GM18873 (cell line): Measurements from ENCODE around the gene ROR2.

Source experiments
- ATAC-seq: cut with Tn5 transposase; IDR thresholded peaks from one replicate; pipeline ENCODE4 v1.9.1; 2021; ENCODE audit warnings: mild to moderate bottlenecking, moderate library complexity, moderate number of reproducible peaks; ENCODE audit not compliant: unreplicated experiment, low FRiP score

Gene ROR2

GRCh38 chr9:91949392-91949945, 559 bp downstream of the ROR2 start:
- no peak for ATAC-seq

DNA sequence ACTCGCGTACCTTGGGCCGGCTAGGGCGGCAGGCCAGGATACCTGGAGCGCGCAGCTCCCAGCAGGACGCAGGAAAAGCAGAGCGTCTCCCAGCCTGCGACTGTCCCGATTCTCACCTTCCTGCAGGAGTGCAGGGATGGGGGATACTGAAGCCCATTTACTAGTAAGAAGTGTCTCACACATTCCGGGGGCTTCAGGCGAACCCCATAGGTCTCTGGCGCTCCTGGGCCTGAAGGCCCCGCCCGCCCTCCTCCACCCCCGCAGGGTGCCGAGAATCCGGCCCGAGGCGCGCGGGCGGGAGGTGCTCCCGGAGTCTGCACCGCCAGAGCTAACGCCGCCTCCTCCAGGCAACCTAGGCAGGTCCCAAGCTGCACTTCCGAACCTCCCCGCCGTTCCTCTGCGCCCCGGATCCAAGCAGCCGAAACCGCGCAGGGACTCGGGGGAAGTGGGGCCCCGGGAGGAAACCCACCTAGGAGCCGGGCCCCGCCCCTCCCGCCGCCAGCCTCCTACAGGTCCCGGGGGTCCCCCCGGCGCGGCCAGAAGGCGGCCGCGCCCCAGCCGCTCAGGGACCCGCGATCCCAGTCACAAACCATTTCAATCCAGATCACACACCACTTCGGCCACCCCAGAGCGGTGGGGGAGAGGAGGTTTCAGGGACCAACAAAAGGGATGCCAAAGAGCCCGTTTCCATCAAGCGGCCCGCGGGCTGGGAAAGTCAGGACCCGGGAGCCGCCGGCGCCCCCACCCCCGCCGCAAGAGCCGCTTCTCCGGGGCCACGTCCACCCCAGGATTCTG, 1.2 kb downstream of the ROR2 start:
- no peak for ATAC-seq

- no peak for ATAC-seq
Measured at GRCh38 chr9:91948101-91948596, 1.9 kb downstream of the ROR2 start.

GRCh38 chr9:91946653-91947488, 3.2 kb downstream of the ROR2 start:
- ATAC-seq: no peak

DNA sequence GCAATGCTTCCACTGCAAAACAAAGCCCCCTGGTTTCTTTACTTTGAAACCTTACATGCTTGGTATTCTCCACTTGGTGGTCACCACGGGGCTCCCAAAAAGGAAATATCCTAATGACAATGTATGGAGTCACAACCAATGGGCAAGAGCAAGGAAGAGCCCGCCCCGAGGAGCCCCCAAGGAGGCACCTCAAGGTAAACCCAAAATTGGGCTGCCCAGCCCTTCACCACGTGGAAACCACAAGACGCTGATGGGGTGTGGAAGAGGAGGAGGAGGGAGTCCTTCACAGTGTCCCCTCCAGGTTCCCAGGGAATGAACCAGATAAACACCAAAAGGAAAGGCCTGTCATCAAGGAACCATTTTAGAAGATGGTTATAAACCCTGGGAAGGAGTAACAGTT, 3.8 kb downstream of the ROR2 start:
- ATAC-seq: no peak

DNA sequence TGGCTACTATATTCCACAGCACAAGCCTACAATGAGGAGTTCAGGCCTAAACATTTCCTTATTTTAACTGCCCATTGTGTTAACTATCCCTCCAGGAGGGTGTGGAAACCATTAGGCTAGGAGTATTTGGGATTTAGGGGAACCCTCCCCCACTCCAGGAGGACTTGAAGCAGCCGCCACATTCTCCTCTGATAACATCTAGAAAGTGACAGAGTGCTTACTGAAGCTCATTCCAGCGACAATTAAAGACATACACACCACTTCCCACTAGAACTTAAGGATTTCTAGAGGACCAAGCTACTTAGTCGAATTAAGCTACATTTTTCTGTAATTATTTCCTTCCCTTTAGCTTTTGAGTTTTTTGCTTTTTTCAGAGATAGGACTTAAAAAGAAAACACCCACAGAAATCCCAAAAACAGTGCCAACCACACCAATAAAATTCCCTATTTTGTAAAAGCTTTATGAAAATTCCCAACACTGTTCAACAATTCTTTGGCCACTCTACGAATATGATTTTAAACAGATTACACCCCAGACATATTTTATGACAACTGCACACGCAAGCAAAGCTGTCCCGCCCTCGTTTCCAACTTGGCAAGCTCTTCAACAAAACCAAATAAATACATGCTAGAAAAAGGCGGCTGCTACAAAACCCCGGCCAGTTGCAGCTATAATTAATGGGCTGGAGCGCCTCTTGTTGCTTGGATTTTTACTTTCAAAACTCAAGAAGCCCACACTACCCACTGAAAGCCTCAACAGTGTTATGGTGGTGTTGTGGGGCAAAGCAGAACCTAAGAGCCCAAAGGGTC, 4.5 kb downstream of the ROR2 start:
- no peak for ATAC-seq

DNA sequence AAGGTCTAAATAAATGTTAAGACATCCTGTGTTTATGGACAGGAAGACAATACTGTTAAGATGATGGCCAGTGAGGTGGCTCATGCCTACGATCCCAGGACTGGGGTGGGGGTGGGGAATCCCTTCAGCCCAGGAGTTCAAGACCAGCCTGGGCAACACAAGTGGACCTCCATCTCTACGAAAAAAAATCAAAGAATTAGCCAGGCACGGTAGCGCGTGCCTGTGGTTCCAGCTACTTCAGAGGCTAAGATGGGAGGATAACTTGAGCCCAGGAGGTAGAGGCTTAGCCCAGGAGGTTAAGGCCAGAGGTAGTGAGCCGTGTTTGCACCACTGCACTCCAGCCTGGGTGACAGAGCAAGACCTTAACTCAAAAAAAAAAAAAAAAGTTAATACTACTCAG, 5.3 kb downstream of the ROR2 start:
- ATAC-seq: no peak

DNA sequence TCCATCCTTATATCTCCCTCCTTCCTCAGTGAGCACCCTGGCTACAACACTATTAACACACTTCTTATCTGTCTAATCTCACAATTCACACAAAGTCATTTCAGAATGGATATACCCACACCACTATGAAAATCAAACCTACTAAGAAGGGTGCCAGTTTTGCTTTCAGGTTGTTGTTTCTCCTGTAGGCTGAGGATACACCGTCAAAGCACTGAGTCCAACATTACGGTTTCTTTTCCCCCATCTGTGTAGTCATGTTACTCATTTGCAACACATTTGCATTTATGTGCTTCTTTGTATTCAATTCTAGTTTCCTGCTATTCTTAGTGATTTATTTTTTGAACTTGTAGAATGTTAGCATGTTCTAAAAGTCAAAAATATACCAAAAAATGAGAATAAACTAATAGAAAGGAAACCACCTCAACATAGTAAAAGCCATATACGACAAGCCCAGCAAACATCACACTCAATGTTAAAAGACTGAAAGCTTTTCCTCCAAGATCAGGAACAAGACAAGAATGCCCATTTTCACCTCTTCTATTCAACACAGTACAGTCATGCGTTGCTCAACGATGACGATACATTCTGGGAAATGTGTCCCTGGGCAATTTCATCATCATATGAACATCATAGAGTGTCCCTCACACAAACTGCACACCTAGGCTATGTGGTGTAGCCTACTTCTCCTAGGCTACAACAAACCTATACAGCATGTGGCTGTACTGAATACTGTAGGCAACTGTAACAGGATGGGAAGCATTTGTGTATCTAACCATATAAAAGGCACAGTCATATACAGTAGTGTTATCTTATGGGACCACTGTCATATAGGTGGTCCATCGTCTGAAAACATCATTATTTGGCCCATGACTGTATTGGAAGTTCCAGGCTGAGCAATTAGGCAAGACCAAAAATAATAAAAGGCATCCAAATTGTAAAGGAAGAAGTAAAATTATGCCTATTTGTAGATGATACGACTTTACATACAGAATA, 6.3 kb downstream of the ROR2 start:
- ATAC-seq: no peak

DNA sequence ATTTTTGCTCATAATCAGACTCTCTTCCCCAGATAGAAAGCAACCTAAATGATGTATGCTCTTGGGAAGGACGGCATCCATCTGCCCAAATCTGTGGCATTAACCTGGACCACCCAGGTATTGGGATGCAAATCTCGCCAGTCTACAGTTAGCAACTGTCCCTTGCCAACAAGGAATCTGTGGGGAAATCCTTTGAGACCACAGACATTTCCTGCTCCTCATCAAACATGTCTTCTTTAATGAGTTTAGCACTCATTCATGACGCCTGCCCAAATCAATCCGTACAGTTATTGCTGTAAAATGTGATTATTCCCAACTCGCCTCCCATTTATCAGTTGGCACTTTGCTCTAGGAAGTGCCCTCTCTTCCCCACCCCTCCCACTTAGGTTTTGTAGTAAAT, 7.8 kb downstream of the ROR2 start:
- no peak for ATAC-seq

DNA sequence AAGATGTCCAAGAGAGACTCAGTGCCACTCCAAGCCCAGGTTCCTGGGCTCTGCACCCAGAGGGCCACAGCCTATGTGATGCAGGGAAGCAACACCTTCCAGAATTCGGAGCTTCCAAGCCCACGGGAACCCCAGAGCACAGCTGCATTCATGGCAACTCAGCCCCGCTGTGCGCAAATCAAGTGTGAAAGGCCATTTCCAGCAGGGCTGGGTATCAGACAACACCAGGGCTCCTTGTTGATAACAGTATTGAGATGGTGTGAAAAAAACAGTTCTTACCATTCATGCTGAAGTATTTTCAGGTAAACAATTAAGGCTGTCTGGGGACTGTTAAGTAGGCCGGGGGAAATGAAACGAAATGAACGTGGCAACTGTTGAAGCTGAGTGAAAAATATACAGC, 10.1 kb downstream of the ROR2 start:
- no peak for ATAC-seq

GRCh38 chr9:91937727-91938126, 12.3 kb downstream of the ROR2 start:
- no peak for ATAC-seq

DNA sequence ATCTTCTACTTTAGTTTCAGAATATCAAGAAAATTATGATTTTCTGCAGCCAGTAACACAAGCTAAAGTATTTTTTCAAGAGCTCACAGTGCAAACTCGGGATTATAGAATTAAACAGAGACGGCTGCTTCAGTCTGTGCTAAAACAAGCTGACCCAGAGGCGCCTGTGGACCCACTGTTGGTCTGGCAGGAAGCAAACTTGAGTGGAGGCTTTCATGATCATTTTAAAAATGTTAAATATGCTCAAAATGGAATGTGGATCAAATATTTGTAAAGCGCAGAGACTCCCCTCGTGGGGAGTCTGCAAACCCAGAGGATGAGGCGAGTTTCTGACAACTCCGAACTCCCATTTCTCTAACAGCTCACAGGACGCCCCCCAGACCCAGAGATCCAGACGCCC, 13.0 kb downstream of the ROR2 start:
- no peak for ATAC-seq

GRCh38 chr9:91935805-91936514, 14.1 kb downstream of the ROR2 start:
- ATAC-seq: no peak

DNA sequence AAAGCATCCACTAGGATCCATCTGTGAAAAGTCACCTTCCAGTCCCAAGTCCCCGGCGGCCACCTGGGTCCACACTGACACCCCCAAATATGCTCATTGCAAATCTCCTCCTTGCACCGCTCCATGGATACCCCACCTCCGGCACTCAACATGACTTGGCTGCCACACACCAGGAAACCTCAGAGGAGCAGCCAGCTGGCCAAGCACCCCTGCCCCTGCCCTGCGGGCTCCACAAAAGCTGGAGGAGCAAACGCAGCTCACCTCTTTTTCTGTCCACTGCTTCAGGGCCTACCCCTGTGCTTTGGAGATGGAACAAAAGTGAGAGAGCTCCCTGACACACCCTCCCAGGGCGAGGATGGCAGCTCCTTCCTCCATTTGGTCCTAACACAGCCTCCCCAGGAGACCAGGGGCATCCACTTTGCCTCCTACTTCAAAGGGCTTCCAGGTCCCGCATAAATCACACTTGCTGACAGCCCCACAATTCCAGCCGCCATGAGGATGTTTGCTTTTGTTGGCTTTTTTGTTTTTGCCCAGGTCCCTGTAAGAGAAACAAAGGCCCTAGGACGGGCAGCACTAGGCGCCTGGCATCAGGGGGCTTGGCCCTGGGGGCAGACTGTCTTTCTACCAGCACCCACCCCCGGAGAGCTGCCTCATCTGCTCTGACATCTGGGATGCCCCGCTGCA, 14.8 kb downstream of the ROR2 start:
- ATAC-seq: no peak

- no peak for ATAC-seq
Measured at GRCh38 chr9:91934654-91935053, 15.4 kb downstream of the ROR2 start.

DNA sequence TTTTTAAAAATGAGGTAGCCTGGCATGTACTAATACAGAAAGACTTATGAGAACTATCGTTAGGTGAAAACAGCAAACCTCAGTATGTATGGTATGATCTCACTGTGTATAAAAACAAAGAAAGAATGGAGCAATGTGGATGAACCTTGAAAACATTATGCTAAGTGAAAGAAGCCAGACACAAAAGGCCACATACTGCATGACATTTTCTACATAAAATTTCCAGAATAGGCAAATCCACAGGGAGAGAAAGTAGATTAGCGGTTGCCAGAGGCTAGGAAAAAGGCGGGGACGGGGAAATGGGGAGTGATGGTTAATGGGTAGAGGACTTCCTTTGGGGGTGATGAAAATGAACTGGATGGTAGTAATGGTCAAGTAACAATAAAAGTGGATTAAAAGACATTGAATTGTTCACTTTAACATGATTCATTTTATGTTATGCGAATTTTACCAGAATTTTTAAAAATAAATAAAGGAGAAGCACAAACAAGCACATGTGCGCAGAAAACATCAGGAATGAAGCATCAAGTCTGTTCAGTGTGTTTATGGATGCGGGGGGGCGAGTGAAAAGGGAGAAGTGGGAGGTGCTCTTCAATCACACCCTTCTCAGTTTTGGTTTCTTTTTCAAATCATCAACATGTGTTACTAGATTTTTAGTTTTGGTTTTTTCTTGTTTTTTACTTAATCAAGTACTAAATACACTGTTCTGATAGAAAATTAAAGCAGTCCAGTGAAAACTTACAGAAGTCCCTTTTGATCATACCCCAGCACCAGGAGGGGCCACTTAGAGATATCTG, 16.3 kb downstream of the ROR2 start:
- no peak for ATAC-seq

DNA sequence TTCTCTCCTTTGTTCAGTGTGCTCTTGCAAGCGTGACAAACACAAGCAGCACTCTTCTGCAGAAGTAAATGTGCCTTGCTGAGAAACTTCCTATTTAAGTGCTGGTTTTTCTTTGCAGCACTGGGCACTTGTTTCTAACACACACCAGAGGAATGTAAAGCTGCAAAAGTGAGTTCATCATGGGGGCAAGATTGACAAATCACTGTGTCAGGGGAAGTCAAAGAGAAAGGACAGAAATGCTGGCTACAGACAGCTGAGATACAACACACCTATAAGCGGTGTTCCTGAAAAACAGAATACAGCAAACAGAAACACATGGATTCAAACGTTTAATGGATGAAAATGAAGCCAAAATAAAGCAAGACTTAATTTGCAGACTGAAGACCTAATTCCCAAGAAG, 19.6 kb downstream of the ROR2 start:
- ATAC-seq: no peak
